Melanocyte of skin (primary cell): ENCODE measurements around the gene DUSP7. TPM values are rescaled to one million over a fixed set of nuclear protein-coding genes. Genes with fewer than 3 reads are reported as not detected.

ENCODE experiments used
- total RNA-seq, 2 donors: library from RNA; depleted of rRNA; stranded (reverse); fragments of >200 nt; gene quantifications; 2 replicates each; pipeline ENCODE4 v1.2.3, GENCODE V29; 2012

Gene DUSP7, protein sequence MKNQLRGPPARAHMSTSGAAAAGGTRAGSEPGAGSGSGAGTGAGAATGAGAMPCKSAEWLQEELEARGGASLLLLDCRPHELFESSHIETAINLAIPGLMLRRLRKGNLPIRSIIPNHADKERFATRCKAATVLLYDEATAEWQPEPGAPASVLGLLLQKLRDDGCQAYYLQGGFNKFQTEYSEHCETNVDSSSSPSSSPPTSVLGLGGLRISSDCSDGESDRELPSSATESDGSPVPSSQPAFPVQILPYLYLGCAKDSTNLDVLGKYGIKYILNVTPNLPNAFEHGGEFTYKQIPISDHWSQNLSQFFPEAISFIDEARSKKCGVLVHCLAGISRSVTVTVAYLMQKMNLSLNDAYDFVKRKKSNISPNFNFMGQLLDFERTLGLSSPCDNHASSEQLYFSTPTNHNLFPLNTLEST
- total RNA-seq, result 10 to 100 TPM in 1 of 2 donors, 1 to 10 TPM in 1; 7.9 to 15.0 TPM

DNA sequence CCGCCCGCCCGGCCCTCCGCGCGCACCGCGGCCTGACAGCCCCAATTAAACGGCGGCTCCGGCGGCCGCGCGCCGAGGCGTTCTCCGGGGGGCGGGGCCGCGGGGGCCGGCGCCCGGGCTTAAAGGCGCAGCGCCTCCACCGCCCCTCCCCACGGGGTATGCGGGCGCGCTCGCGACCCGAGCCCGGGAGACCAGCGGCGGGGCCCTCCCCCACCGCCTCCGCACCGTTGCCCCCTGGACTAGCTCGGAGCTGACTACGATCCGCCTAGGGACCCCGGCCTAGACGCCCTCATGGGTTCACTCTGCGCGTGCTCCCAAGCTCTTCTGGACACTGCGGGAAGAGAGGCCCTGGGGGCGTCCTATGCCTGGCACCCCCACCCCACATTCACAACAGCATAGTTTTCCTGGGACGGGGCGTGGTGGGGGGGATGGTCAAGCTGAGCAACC lies at the start of gene DUSP7:
Gene DUSP7 (minus strand): TSS at position 51 of the 447 bp plus-strand sequence. CDS start 205 bp downstream, outside the sequence.

Other genes starting within 250 kb of the DUSP7 start
- not detected for gene IQCF2, start 195.0 kb downstream of the DUSP7 start, total RNA-seq
- not detected for gene IQCF5, start 181.0 kb downstream of the DUSP7 start, total RNA-seq
- gene IQCF1, start 153.2 kb downstream of the DUSP7 start, total RNA-seq, result not detected
- 10 to 100 TPM; 16.2 to 49.3 TPM for gene RRP9, start 114.7 kb downstream of the DUSP7 start, total RNA-seq
- gene PARP3, start 114.2 kb downstream of the DUSP7 start, total RNA-seq, result 10 to 100 TPM; 10.3 to 14.8 TPM
- under 1 TPM in 1 of 2 donors, not detected in 1; under 0.01 TPM for gene GPR62, start 101.2 kb downstream of the DUSP7 start, total RNA-seq
- gene PCBP4, start 89.1 kb downstream of the DUSP7 start, total RNA-seq, result 10 to 100 TPM; 10.3 to 21.3 TPM
- gene ABHD14B, start 82.5 kb downstream of the DUSP7 start, total RNA-seq, result 10 to 100 TPM; 24.3 to 26.5 TPM
- gene ABHD14A, start 81.5 kb downstream of the DUSP7 start, total RNA-seq, result 1 to 10 TPM; 9.0 to 9.6 TPM
- gene ACY1, start 73.0 kb downstream of the DUSP7 start, total RNA-seq, result 10 to 100 TPM; 53.0 to 59.6 TPM
- gene RPL29, start 60.7 kb downstream of the DUSP7 start, total RNA-seq, result 1,000 to 10,000 TPM in 1 of 2 donors, 100 to 1,000 TPM in 1; 900 to 1,242 TPM
- gene POC1A, start 97.9 kb upstream of the DUSP7 start, total RNA-seq, result 10 to 100 TPM in 1 of 2 donors, 1 to 10 TPM in 1; 7.9 to 16.3 TPM
- 10 to 100 TPM; 74.6 to 80.9 TPM for gene ALAS1, start 141.6 kb upstream of the DUSP7 start, total RNA-seq
- gene TLR9, start 169.1 kb upstream of the DUSP7 start, total RNA-seq, result not detected
- gene TWF2, start 182.6 kb upstream of the DUSP7 start, total RNA-seq, result 100 to 1,000 TPM in 1 of 2 donors, 10 to 100 TPM in 1; 75.0 to 145 TPM
- 1 to 10 TPM; 5.5 to 6.7 TPM for gene PPM1M, start 189.2 kb upstream of the DUSP7 start, total RNA-seq
- gene WDR82, start 222.1 kb upstream of the DUSP7 start, total RNA-seq, result 10 to 100 TPM; 46.1 to 63.3 TPM
- gene GLYCTK, start 231.3 kb upstream of the DUSP7 start, total RNA-seq, result 10 to 100 TPM in 1 of 2 donors, 1 to 10 TPM in 1; 10.0 to 11.0 TPM